HepG2 (cell line): Measurements from ENCODE around the gene CENATAC. TPM values are rescaled to one million over a fixed set of nuclear protein-coding genes. Genes with fewer than 3 reads are reported as not detected.

ENCODE experiments used
- ATAC-seq: fragments of 200-7000 bp; cut with Tn5 transposase; 3 replicates; pipeline ENCODE4 v1.9.1; 2020; ENCODE audit warnings: mild to moderate bottlenecking, moderate library complexity
- BruUV-seq: library from RNA; stranded (reverse); fragments of 400-500 nt; replicated peaks from 2 replicates; lab custom pipeline; 2021; lab: Mats Ljungman, UMichigan
- CTCF ChIA-PET: fragments of 300-600 bp; formaldehyde crosslinking; extraction: SDS; loops from one replicate; lab custom pipeline; 2021; ENCODE audit warnings: low total read pairs, inconsistent platforms, low intra/inter-chr PET ratio; lab: Yijun Ruan, JAX
- POLR2A ChIA-PET: fragments of 350-600 bp; sonication (Branson Sonifier 250); formaldehyde crosslinking; loops from one replicate; lab custom pipeline; 2020; ENCODE audit warnings: antibody characterized with exemption, inconsistent platforms; lab: Yijun Ruan, JAX
- DNase-seq: peaks from one replicate; pipeline ENCODE4 v3.0.0-alpha.2; 2015; ENCODE audit warnings: low spot score
- FAIRE-seq: peaks from 3 replicates; lab custom pipeline; 2011; peaks lifted over from hg19 to GRCh38; lab: Jason Lieb, UNC
- H2AFZ ChIP-seq: one replicate; pipeline ENCODE4 v1.6.1; 2011; ENCODE audit warnings: low read length, inconsistent platforms
- H3K27ac ChIP-seq: fragments of 300-600 bp; 3 replicates; pipeline ENCODE4 v1.8.0; 2011; ENCODE audit warnings: mixed run types, mild to moderate bottlenecking, mixed read lengths, low read length, inconsistent platforms; ENCODE audit not compliant: insufficient read depth; ENCODE audit errors: extremely low read length
- H3K27me3 ChIP-seq, 2 experiments: fragments of 200-600 bp in 1 of 2; 2 replicates in 1 of 2; 3 replicates in 1 of 2; pipeline versions ENCODE4 v1.6.0 to v1.8.0; 2011; ENCODE audit warnings: low read length in 2 of 2, mild to moderate bottlenecking in 2 of 2, moderate library complexity in 2 of 2, inconsistent platforms in 1 of 2; ENCODE audit not compliant: insufficient read depth in 2 of 2, control insufficient read depth in 1 of 2
- H3K36me3 ChIP-seq, 2 experiments: fragments of 200-600 bp in 1 of 2; replicated peaks in 1 of 2; 2 replicates in 1 of 2; 3 replicates in 1 of 2; pipeline versions ENCODE4 v1.5.1 to v1.8.0; 2011; ENCODE audit warnings: low read length in 2 of 2, inconsistent platforms in 1 of 2; ENCODE audit not compliant: insufficient read depth in 2 of 2, control insufficient read depth in 1 of 2
- H3K4me1 ChIP-seq: 2 replicates; pipeline ENCODE4 v1.5.1; 2012; ENCODE audit warnings: low read length, inconsistent platforms; ENCODE audit not compliant: insufficient read depth
- H3K4me2 ChIP-seq: 2 replicates; pipeline ENCODE4 v1.6.0; 2011; ENCODE audit warnings: low read depth, low read length, inconsistent platforms
- H3K4me3 ChIP-seq, 3 experiments: fragments of 200-600 bp in 1 of 3; sonication (generic), shearing (Covaris generic) in 1 of 3; replicated peaks in 1 of 3; 2 replicates each; pipeline ENCODE4 v1.5.1; 2011 to 2016; ENCODE audit warnings: low read length in 3 of 3, inconsistent platforms in 2 of 3, low read depth in 2 of 3, mild to moderate bottlenecking in 2 of 3, control low read depth in 1 of 3, mixed read lengths in 1 of 3; ENCODE audit not compliant: insufficient read depth in 1 of 3
- H3K79me2 ChIP-seq: one replicate; pipeline ENCODE4 v1.6.1; 2011; ENCODE audit warnings: low read length, inconsistent platforms; ENCODE audit not compliant: insufficient read depth
- H3K9ac ChIP-seq: 2 replicates; pipeline ENCODE4 v1.6.0; 2011; ENCODE audit warnings: mild to moderate bottlenecking, low read depth, low read length, inconsistent platforms; ENCODE audit not compliant: insufficient read depth
- H3K9me3 ChIP-seq: 2 replicates; pipeline ENCODE4 v1.5.1; 2012; ENCODE audit warnings: mild to moderate bottlenecking, low read length
- H4K20me1 ChIP-seq: 2 replicates; pipeline ENCODE4 v1.6.0; 2011; ENCODE audit warnings: inconsistent platforms, mild to moderate bottlenecking, low read length, moderate library complexity; ENCODE audit not compliant: insufficient read depth
- KLF13 ChIP-seq: sonication (generic); formaldehyde crosslinking; IDR thresholded peaks from 2 replicates; pipeline ENCODE4 v1.4.0; 2020; ENCODE audit warnings: mild to moderate bottlenecking, missing genetic modification reagents
- POGK ChIP-seq: sonication (generic); formaldehyde crosslinking; conservative IDR thresholded peaks from 2 replicates; pipeline ENCODE4 v1.8.0; 2022; ENCODE audit warnings: mild to moderate bottlenecking, moderate library complexity, missing genetic modification reagents
- PRDM10 ChIP-seq: sonication (generic); formaldehyde crosslinking; IDR thresholded peaks from 2 replicates; pipeline ENCODE4 v1.4.0; 2020; ENCODE audit warnings: low read depth, missing genetic modification reagents
- TCF7 ChIP-seq: sonication (generic); IDR thresholded peaks from 2 replicates; pipeline ENCODE4 v1.6.1; 2016; ENCODE audit warnings: antibody characterized with exemption, low read depth
- TERF1 ChIP-seq: sonication (generic); formaldehyde crosslinking; IDR thresholded peaks from 2 replicates; pipeline ENCODE4 v1.8.0; 2022; ENCODE audit warnings: mild to moderate bottlenecking, missing genetic modification reagents, moderate library complexity
- TRIM22 ChIP-seq: fragments of 450-650 bp; IDR thresholded peaks from 2 replicates; pipeline ENCODE4 v1.6.1; 2017
- ZKSCAN5 ChIP-seq: sonication (generic); formaldehyde crosslinking; IDR thresholded peaks from 2 replicates; pipeline ENCODE4 v1.5.1; 2020; ENCODE audit warnings: mild to moderate bottlenecking, missing genetic modification reagents
- ZNF230 ChIP-seq: sonication (generic); formaldehyde crosslinking; IDR thresholded peaks from 2 replicates; pipeline ENCODE4 v1.4.0; 2020; ENCODE audit warnings: mild to moderate bottlenecking, missing genetic modification reagents
- ZNF251 ChIP-seq: sonication (generic); formaldehyde crosslinking; IDR thresholded peaks from 2 replicates; pipeline ENCODE4 v1.9.0; 2021; ENCODE audit warnings: mild to moderate bottlenecking, missing genetic modification reagents
- ZNF343 ChIP-seq: sonication (generic); formaldehyde crosslinking; IDR thresholded peaks from 2 replicates; pipeline ENCODE4 v1.4.0; 2020; ENCODE audit warnings: mild to moderate bottlenecking, missing genetic modification reagents
- ZNF614 ChIP-seq: IDR thresholded peaks from 2 replicates; pipeline ENCODE4 v1.6.1; 2018; ENCODE audit warnings: missing biosample characterization, missing genetic modification reagents, inconsistent platforms, borderline replicate concordance
- ZNF772 ChIP-seq: sonication (generic); formaldehyde crosslinking; IDR thresholded peaks from 2 replicates; pipeline ENCODE4 v1.5.0; 2020; ENCODE audit warnings: mild to moderate bottlenecking, missing genetic modification reagents
- WGBS: methylation state at CpG from one replicate; pipeline ENCODE4 v1.1.6; 2017; ENCODE audit warnings: low lambda C conversion rate; 5-methylcytosine and 5-hydroxymethylcytosine counted together
- in situ Hi-C: cut with HindIII; loops from 2 replicates; pipeline ENCODE4 v1.10.0; 2017; ENCODE audit warnings: low pct_unique_long_range_greater_than_20kb; ENCODE audit not compliant: extremely low pct_ligation_motif_present
- intact Hi-C: fragments of 100-400 bp; cut with micrococcal nuclease; formaldehyde crosslinking; loops from one replicate; pipeline ENCODE4 v1.10.0; 2022; ENCODE audit not compliant: unreplicated experiment
- polyA plus RNA-seq, 8 experiments: library from polyadenylated mRNA; depleted of rRNA in 3 of 8; stranded (reverse) in 7 of 8; unstranded in 1 of 8; fragments of >200 nt; fragmentation: Illumina TruSeq in 4 of 8; extraction: Trizol in 4 of 8; gene quantifications; 2 replicates each; pipeline versions ENCODE4 v1.2.1 to v1.2.3, GENCODE V29; 2011 to 2016; ENCODE audit warnings: low read depth in 4 of 8, missing spikeins in 1 of 8, mixed read lengths in 1 of 8; ENCODE audit not compliant: insufficient read depth in 1 of 8
- total RNA-seq, 5 experiments: library from RNA; depleted of rRNA; stranded (reverse); fragments of >200 nt; fragmentation: Illumina TruSeq; extraction: Trizol; gene quantifications; 2 replicates each; pipeline ENCODE4 v1.2.3, GENCODE V29; 2016; ENCODE audit warnings: low read depth in 1 of 5

Gene CENATAC
- total and polyA plus RNA-seq, 2 of the 13 experiments (the other 11 are each of a cell fraction or from before 2014, with no cell fraction given), result 21.7 to 25.0 TPM

- no peaks in the 10 kb centered on the region for H3K9me3 ChIP-seq
- 0% methylated on average over 26 of the region's 63 CpGs for WGBS
- H3K27ac ChIP-seq, result peak within 1 kb of the TSS; percentile 93
- peaks cover 60% of the 10 kb centered on the region for H3K4me1 ChIP-seq
- H3K36me3 ChIP-seq, result peaks cover 3 to 33% of the 10 kb centered on the region in 2 experiments
- peak within 1 kb of the TSS; percentile 91 for H3K4me2 ChIP-seq
- no peak within 1 kb of the TSS for H2AFZ ChIP-seq
- FAIRE-seq, result peak; percentile 71
- H3K79me2 ChIP-seq, result peaks cover 55% of the 10 kb centered on the region
- no TSS peak for BruUV-seq
- H3K27me3 ChIP-seq, result peaks cover 0 to 4% of the 10 kb centered on the region in 2 experiments; a peak in 2 of 5 replicates
- peak; percentile 93 for DNase-seq
- peaks cover 17% of the 10 kb centered on the region for H4K20me1 ChIP-seq
- in situ Hi-C loops, result no loop called here
- POLR2A ChIA-PET, result interaction anchor here (0.6 to 6.9 kb wide), 18 partner anchors 10 to 397 kb away, joined by 3 to 66 read pairs (median 5); partner anchors contain the start of genes C2CD2L, CENATAC, DPAGT1 and HINFP
- intact Hi-C loops, result loop anchor here (1.0 kb wide), 1 partner anchor 39 kb away; the partner anchor contains the start of gene HYOU1
- peak; percentile 88 for ATAC-seq
- CTCF ChIA-PET, result no interaction called here
- peak within 1 kb of the TSS; percentile 93 for H3K9ac ChIP-seq
- H3K4me3 ChIP-seq, result peak within 1 kb of the TSS; percentile 72 to 99 (median 93)
- no peak for TF ChIP-seq ZNF251 (CRISPR knock-in tag)
- peak; percentile 79 for TF ChIP-seq POGK (CRISPR knock-in tag)
- no peak for TF ChIP-seq PRDM10 (CRISPR knock-in tag)
- TF ChIP-seq TRIM22, result no peak
- TF ChIP-seq ZNF614, result peak; percentile 33; the same call in 1 of the 2 replicates
- TF ChIP-seq KLF13 (CRISPR knock-in tag), result peak; percentile 78; the same call in 1 of the 2 replicates
- 0 out of 2 replicates have a peak, but pooled peaks have one; percentile 55 for TF ChIP-seq ZNF343 (CRISPR knock-in tag)
- peak; percentile 35; the same call in 1 of the 2 replicates for TF ChIP-seq ZNF772
- TF ChIP-seq ZNF230 (CRISPR knock-in tag), result no peak
- TF ChIP-seq ZKSCAN5 (CRISPR knock-in tag), result no peak
- no peak for TF ChIP-seq TERF1
- peak; percentile 28; the same call in 1 of the 2 replicates for TF ChIP-seq TCF7
Observed at GRCh38 chr11:119018074-119018938, 20.4 kb downstream of the CENATAC start, which contains the start of the genes RPS25 and TRAPPC4. Gene RPS25 (minus strand): TSS chr11:119018343. CDS start chr11:119018284, 59 bp downstream. Gene TRAPPC4 (plus strand): TSS chr11:119018766. CDS start chr11:119018796, 30 bp downstream.
